CD14-positive monocyte (primary cell): ENCODE measurements around the gene NMU. TPM values are rescaled to one million over a fixed set of nuclear protein-coding genes. Genes with fewer than 3 reads are reported as not detected.

Experiments
- DNase-seq, 3 donors: peaks; one replicate each; pipeline ENCODE4 v3.0.0-alpha.2; 2011 to 2022
- H2AFZ ChIP-seq: 2 replicates; pipeline ENCODE4 v1.6.0; 2012; ENCODE audit warnings: mild to moderate bottlenecking, low read depth, low read length, inconsistent platforms; ENCODE audit not compliant: insufficient read depth, poor library complexity, severe bottlenecking
- H3K27ac ChIP-seq, 2 donors: 1 replicate in 1 of 2; 2 replicates in 1 of 2; pipeline ENCODE4 v1.5.1; 2012 to 2013; ENCODE audit warnings: low read length in 2 of 2, control low read depth in 1 of 2, inconsistent platforms in 1 of 2, low read depth in 1 of 2, mild to moderate bottlenecking in 1 of 2
- H3K27me3 ChIP-seq, 2 donors: one replicate each; pipeline versions ENCODE4 v1.6.0 to v1.6.1; 2011 to 2013; ENCODE audit warnings: low read length in 2 of 2; ENCODE audit not compliant: control insufficient read depth in 2 of 2, insufficient read depth in 2 of 2
- H3K36me3 ChIP-seq, 2 donors: replicated peaks in 1 of 2; 1 replicate in 1 of 2; 2 replicates in 1 of 2; pipeline versions ENCODE4 v1.5.1 to v1.6.1; 2012 to 2013; ENCODE audit warnings: low read length in 2 of 2, control low read depth in 1 of 2, inconsistent platforms in 1 of 2, mild to moderate bottlenecking in 1 of 2; ENCODE audit not compliant: insufficient read depth in 2 of 2, control insufficient read depth in 1 of 2
- H3K4me1 ChIP-seq, 2 donors: 1 replicate in 1 of 2; 2 replicates in 1 of 2; pipeline versions ENCODE4 v1.5.1 to v1.6.1; 2012 to 2013; ENCODE audit warnings: low read length in 2 of 2, control low read depth in 1 of 2, inconsistent platforms in 1 of 2, mild to moderate bottlenecking in 1 of 2, moderate library complexity in 1 of 2; ENCODE audit not compliant: insufficient read depth in 2 of 2, control insufficient read depth in 1 of 2
- H3K4me2 ChIP-seq: replicated peaks from 2 replicates; pipeline ENCODE3; 2012; ENCODE audit warnings: low read length, moderate library complexity, mild to moderate bottlenecking; ENCODE audit not compliant: poor library complexity, severe bottlenecking; ENCODE audit errors: extremely low read depth
- H3K4me3 ChIP-seq, 3 experiments: fragments of 200-600 bp in 1 of 3; sonication (generic) in 1 of 3; replicated peaks in 1 of 3; 1 replicate in 2 of 3; 2 replicates in 1 of 3; pipeline ENCODE4 v1.5.1; 2011 to 2013; ENCODE audit warnings: low read length in 3 of 3, mild to moderate bottlenecking in 3 of 3, control low read depth in 2 of 3, low read depth in 2 of 3, inconsistent platforms in 1 of 3, moderate library complexity in 1 of 3
- H3K79me2 ChIP-seq: 2 replicates; pipeline ENCODE4 v1.6.0; 2012; ENCODE audit warnings: mild to moderate bottlenecking, control low read depth, inconsistent platforms, low read length, moderate library complexity; ENCODE audit not compliant: insufficient read depth
- H3K9ac ChIP-seq: 2 replicates; pipeline ENCODE4 v1.6.0; 2017; ENCODE audit warnings: low read length, mild to moderate bottlenecking; ENCODE audit not compliant: insufficient read depth, poor library complexity, severe bottlenecking
- H3K9me3 ChIP-seq, 2 donors: replicated peaks in 1 of 2; 1 replicate in 1 of 2; 2 replicates in 1 of 2; pipeline versions ENCODE4 v1.5.1 to v1.6.1; 2012 to 2013; ENCODE audit warnings: low read length in 2 of 2, control low read depth in 1 of 2; ENCODE audit not compliant: control insufficient read depth in 1 of 2, insufficient read depth in 1 of 2
- H4K20me1 ChIP-seq: 2 replicates; pipeline ENCODE4 v1.6.0; 2012; ENCODE audit warnings: mild to moderate bottlenecking, low read length, control low read depth, moderate library complexity; ENCODE audit not compliant: insufficient read depth
- H3K27ac Mint-ChIP-seq, 7 donors: one replicate each; pipeline ENCODE4 v1.8.0; 2020; ENCODE audit warnings: mild to moderate bottlenecking in 7 of 7, mixed read lengths in 7 of 7, moderate library complexity in 6 of 7, inconsistent platforms in 2 of 7
- H3K27me3 Mint-ChIP-seq, 3 donors: one replicate each; pipeline ENCODE4 v1.8.0; 2021 to 2022; ENCODE audit warnings: low read depth in 3 of 3, mild to moderate bottlenecking in 3 of 3, mixed read lengths in 3 of 3, moderate library complexity in 3 of 3, inconsistent platforms in 1 of 3
- H3K36me3 Mint-ChIP-seq, 2 donors: one replicate each; pipeline ENCODE4 v1.8.0; 2020; ENCODE audit warnings: mixed read lengths in 2 of 2, inconsistent platforms in 1 of 2, mild to moderate bottlenecking in 1 of 2
- H3K4me1 Mint-ChIP-seq: one replicate; pipeline ENCODE4 v1.8.0; 2020; ENCODE audit warnings: mild to moderate bottlenecking, mixed read lengths
- H3K4me3 Mint-ChIP-seq, 2 donors: one replicate each; pipeline ENCODE4 v1.8.0; 2020; ENCODE audit warnings: mild to moderate bottlenecking in 2 of 2, mixed read lengths in 2 of 2, moderate library complexity in 1 of 2
- H3K9me3 Mint-ChIP-seq, 7 donors: one replicate each; pipeline ENCODE4 v1.8.0; 2020 to 2022; ENCODE audit warnings: mixed read lengths in 7 of 7, mild to moderate bottlenecking in 6 of 7, moderate library complexity in 6 of 7, inconsistent platforms in 2 of 7
- WGBS: methylation state at CpG from one replicate; pipeline ENCODE4 v1.1.5; 2013; ENCODE audit warnings: missing lambda C conversion rate; ENCODE audit not compliant: insufficient coverage; 5-methylcytosine and 5-hydroxymethylcytosine counted together
- intact Hi-C, 2 donors: fragments of 100-400 bp; cut with micrococcal nuclease; formaldehyde crosslinking; loops; one replicate each; pipeline versions ENCODE4 v1.15.0 to v1.15.1; 2023
- polyA plus RNA-seq, 3 donors: library from polyadenylated mRNA; depleted of rRNA in 1 of 3; unstranded in 2 of 3; stranded (reverse) in 1 of 3; fragments of 300-500 nt in 2 of 3; fragments of >200 nt in 1 of 3; fragmentation: Illumina TruSeq in 2 of 3; gene quantifications; 1 replicate in 2 of 3; 2 replicates in 1 of 3; pipeline ENCODE4 v1.2.3, GENCODE V29; 2012 to 2021
- TF ChIP-seq, protein P1 (sequence below): fragments of 200-600 bp; IDR thresholded peaks from one replicate; pipeline ENCODE4 v1.8.0; 2022; ENCODE audit warnings: antibody characterized with exemption, mild to moderate bottlenecking

The NMU gene
- polyA plus RNA-seq, 3 donors: not detected

DNA sequence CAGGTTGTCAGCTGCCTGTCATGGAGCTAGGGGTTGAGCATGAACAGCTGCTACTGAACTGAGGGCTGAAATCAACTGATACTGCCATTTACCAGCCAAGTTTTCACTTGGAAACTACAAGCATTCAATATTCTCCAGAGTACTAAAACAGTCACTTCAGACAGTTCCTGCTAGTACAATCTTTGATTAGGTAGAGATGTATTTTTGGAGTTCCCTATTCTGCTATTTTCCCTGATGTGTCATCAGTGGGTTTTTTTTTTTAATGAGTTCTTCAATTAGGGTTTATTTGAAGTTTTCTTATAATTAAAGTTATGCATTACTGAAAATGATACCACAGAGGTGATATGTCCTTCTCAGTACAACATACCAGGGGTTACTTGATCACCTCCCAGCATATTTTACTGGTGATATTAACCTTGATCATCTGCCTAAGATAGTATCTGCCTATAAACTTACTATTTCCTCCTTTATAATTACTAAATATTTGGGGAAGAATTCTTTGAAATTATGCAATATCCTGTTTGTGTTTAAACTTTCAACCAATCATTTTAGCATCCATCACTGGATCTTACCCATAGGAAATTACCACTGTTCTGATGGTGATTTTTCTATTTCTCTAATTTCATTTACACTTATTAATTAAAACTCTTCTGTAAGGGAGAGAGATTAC, 57.6 kb downstream of the NMU start:
- Histone ChIP-seq H3K4me1 (peaks cover 10 to 17% of the 10 kb centered on the region in 2 donors), H3K36me3 (no peaks in the 10 kb centered on the region), H3K4me3 (peak overlapping the region in 1 of 3 experiments; percentile 9), H3K27ac (peak overlapping the region in 1 of 2 donors; percentile 50), H4K20me1 (no peaks in the 10 kb centered on the region), H2AFZ (no peak overlapping the region), H3K9ac (no peak overlapping the region), H3K4me2 (peak overlapping the region; percentile 15), H3K79me2 (no peaks in the 10 kb centered on the region), H3K27me3 (no peaks in the 10 kb centered on the region), H3K9me3 (peaks cover 9 to 15% of the 10 kb centered on the region in 2 donors)
- H3K9me3 Mint-ChIP-seq: peaks cover 11 to 36% (median 23%) of the 10 kb centered on the region in 7 donors
- H3K4me1 Mint-ChIP-seq: peaks cover 5% of the 10 kb centered on the region
- peak; percentile 11 to 44 (median 34) for DNase-seq
- H3K36me3 Mint-ChIP-seq: no peaks in the 10 kb centered on the region
- no peak overlapping the region for H3K4me3 Mint-ChIP-seq
- peak overlapping the region in 2 of 7 donors; percentile 53 to 70 for H3K27ac Mint-ChIP-seq
- peaks cover 0 to 2% (median 0%) of the 10 kb centered on the region in 3 donors for H3K27me3 Mint-ChIP-seq
- TF ChIP-seq, protein P1, sequence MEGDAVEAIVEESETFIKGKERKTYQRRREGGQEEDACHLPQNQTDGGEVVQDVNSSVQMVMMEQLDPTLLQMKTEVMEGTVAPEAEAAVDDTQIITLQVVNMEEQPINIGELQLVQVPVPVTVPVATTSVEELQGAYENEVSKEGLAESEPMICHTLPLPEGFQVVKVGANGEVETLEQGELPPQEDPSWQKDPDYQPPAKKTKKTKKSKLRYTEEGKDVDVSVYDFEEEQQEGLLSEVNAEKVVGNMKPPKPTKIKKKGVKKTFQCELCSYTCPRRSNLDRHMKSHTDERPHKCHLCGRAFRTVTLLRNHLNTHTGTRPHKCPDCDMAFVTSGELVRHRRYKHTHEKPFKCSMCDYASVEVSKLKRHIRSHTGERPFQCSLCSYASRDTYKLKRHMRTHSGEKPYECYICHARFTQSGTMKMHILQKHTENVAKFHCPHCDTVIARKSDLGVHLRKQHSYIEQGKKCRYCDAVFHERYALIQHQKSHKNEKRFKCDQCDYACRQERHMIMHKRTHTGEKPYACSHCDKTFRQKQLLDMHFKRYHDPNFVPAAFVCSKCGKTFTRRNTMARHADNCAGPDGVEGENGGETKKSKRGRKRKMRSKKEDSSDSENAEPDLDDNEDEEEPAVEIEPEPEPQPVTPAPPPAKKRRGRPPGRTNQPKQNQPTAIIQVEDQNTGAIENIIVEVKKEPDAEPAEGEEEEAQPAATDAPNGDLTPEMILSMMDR: no peak
- intact Hi-C loops: no loop called here

DNA sequence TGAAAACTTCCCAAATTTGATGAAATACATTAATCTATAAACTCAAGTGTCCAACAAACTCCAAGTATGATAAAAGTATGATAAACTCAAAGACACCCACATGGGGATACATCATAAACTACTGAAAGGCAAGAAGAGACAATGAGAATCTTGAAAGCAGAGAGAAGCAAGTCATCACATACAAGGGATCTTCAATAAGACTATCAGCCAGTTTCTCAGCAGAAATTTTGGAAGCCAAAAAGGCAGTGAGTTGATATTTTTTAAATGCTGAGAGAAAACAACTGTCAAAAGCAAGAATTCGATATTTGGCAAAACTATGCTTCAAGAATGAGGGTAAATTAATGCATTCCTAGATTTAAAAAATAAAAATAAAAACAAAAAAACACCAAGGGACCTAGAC, 60.6 kb downstream of the NMU start:
- Histone ChIP-seq H2AFZ (no peak overlapping the region), H3K4me2 (no peak overlapping the region), H3K79me2 (no peaks in the 10 kb centered on the region), H3K4me1 (peaks cover 18 to 30% of the 10 kb centered on the region in 2 donors), H3K27ac (no peak overlapping the region), H3K9me3 (peaks cover 9 to 12% of the 10 kb centered on the region in 2 donors), H3K9ac (no peak overlapping the region), H3K27me3 (no peaks in the 10 kb centered on the region), H4K20me1 (no peaks in the 10 kb centered on the region), H3K4me3 (no peak overlapping the region), H3K36me3 (no peaks in the 10 kb centered on the region)
- no CpG with 5 or more reads among the region's 1 CpG for WGBS
- peaks cover 0 to 1% (median 0%) of the 10 kb centered on the region in 3 donors for H3K27me3 Mint-ChIP-seq
- intact Hi-C loops: no loop called here
- H3K36me3 Mint-ChIP-seq: no peaks in the 10 kb centered on the region
- H3K9me3 Mint-ChIP-seq: peaks cover 8 to 36% (median 22%) of the 10 kb centered on the region in 7 donors
- no peak for DNase-seq
- H3K27ac Mint-ChIP-seq: no peak overlapping the region
- H3K4me3 Mint-ChIP-seq: no peak overlapping the region
- H3K4me1 Mint-ChIP-seq: peaks cover 10% of the 10 kb centered on the region
- TF ChIP-seq, protein P1: no peak
